ENCODE data around the gene TSTD1.

DNA sequence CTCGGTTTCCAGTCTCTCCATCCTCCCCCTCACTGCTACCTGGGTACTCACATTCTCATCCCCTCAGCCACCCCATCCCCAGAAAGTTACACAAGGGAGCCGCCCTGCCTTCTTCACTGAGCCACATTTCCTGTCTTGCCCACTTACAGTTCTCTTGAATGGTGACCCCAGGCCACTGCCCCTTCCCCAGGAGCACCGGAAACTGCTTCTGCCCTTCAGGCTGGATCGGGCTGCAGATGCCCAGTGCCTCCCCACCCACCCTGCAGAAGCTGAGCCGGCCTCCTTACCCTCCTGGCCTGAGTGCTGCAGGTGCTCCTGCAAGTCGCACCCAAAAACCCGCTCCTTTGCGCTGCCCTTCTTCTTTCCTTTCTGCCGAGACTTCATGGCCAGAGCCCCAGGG lies 30.5 kb upstream of the TSTD1 start:
- TF ChIP-seq, protein P1, sequence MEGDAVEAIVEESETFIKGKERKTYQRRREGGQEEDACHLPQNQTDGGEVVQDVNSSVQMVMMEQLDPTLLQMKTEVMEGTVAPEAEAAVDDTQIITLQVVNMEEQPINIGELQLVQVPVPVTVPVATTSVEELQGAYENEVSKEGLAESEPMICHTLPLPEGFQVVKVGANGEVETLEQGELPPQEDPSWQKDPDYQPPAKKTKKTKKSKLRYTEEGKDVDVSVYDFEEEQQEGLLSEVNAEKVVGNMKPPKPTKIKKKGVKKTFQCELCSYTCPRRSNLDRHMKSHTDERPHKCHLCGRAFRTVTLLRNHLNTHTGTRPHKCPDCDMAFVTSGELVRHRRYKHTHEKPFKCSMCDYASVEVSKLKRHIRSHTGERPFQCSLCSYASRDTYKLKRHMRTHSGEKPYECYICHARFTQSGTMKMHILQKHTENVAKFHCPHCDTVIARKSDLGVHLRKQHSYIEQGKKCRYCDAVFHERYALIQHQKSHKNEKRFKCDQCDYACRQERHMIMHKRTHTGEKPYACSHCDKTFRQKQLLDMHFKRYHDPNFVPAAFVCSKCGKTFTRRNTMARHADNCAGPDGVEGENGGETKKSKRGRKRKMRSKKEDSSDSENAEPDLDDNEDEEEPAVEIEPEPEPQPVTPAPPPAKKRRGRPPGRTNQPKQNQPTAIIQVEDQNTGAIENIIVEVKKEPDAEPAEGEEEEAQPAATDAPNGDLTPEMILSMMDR (IDR thresholded peaks at IDR 0.05 in 8 of 11, conservative IDR thresholded peaks at IDR 0.05 in 3 of 11): no peak
- no peak for TF ChIP-seq POLR2A (IDR thresholded peaks at IDR 0.05)

Data from spleen (tissue), 7 donors.